Uterus (tissue), 2 donors: ENCODE data around the gene ZNF384.

Experiments
- CTCF ChIP-seq, 4 experiments: fragments of 200-600 bp in 2 of 4; fragments of 450-650 bp in 2 of 4; sonication (generic) in 2 of 4; IDR thresholded peaks; one replicate each; pipeline ENCODE4 v1.5.1; 2016 to 2019; ENCODE audit warnings: antibody characterized with exemption in 4 of 4, mild to moderate bottlenecking in 2 of 4, moderate library complexity in 1 of 4
- POLR2A ChIP-seq, 2 donors: fragments of 450-650 bp; IDR thresholded peaks; one replicate each; pipeline ENCODE4 v1.6.1; 2016; ENCODE audit warnings: antibody characterized with exemption in 2 of 2, mild to moderate bottlenecking in 1 of 2, moderate library complexity in 1 of 2

- no peak for TF ChIP-seq CTCF (IDR thresholded peaks at IDR 0.05)
- TF ChIP-seq POLR2A (IDR thresholded peaks at IDR 0.05) = no peak
These were observed 56.9 kb downstream of the ZNF384 start for GRCh38 chr12:6632026-6632983.
